A673 (cell line): ENCODE results near the gene CACNA2D2.

ENCODE experiments used
- EZH2 ChIP-seq: fragments of 200-600 bp; sonication (generic); IDR thresholded peaks from 2 replicates; pipeline ENCODE4 v1.6.1; 2017; ENCODE audit warnings: borderline replicate concordance, low read depth, mild to moderate bottlenecking, mixed read lengths, antibody characterized with exemption, low read length; ENCODE audit not compliant: poor library complexity, severe bottlenecking
- TF ChIP-seq, protein P1 (sequence below): fragments of 300-800, 200-600 bp; sonication (generic); conservative IDR thresholded peaks from 2 replicates; pipeline ENCODE4 v1.5.1; 2017; ENCODE audit warnings: low read depth, mild to moderate bottlenecking, antibody characterized with exemption, low read length, moderate library complexity, mixed read lengths

GRCh38 chr3:50319894-50320625 lies 183.4 kb downstream of the CACNA2D2 start:
- TF ChIP-seq, protein P1, sequence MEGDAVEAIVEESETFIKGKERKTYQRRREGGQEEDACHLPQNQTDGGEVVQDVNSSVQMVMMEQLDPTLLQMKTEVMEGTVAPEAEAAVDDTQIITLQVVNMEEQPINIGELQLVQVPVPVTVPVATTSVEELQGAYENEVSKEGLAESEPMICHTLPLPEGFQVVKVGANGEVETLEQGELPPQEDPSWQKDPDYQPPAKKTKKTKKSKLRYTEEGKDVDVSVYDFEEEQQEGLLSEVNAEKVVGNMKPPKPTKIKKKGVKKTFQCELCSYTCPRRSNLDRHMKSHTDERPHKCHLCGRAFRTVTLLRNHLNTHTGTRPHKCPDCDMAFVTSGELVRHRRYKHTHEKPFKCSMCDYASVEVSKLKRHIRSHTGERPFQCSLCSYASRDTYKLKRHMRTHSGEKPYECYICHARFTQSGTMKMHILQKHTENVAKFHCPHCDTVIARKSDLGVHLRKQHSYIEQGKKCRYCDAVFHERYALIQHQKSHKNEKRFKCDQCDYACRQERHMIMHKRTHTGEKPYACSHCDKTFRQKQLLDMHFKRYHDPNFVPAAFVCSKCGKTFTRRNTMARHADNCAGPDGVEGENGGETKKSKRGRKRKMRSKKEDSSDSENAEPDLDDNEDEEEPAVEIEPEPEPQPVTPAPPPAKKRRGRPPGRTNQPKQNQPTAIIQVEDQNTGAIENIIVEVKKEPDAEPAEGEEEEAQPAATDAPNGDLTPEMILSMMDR, result no peak
- TF ChIP-seq EZH2, result no peak
